GM12891 (cell line): ENCODE data around the gene CCIN.

Source experiments
- POLR2A ChIP-seq: IDR thresholded peaks from 2 replicates; pipeline ENCODE4 v1.6.1; 2011; ENCODE audit warnings: low read depth, low read length, control low read depth
- POLR2AphosphoS5 ChIP-seq: IDR thresholded peaks from 2 replicates; pipeline ENCODE4 v1.6.1; 2011; ENCODE audit warnings: low read depth, low read length, control low read depth

DNA sequence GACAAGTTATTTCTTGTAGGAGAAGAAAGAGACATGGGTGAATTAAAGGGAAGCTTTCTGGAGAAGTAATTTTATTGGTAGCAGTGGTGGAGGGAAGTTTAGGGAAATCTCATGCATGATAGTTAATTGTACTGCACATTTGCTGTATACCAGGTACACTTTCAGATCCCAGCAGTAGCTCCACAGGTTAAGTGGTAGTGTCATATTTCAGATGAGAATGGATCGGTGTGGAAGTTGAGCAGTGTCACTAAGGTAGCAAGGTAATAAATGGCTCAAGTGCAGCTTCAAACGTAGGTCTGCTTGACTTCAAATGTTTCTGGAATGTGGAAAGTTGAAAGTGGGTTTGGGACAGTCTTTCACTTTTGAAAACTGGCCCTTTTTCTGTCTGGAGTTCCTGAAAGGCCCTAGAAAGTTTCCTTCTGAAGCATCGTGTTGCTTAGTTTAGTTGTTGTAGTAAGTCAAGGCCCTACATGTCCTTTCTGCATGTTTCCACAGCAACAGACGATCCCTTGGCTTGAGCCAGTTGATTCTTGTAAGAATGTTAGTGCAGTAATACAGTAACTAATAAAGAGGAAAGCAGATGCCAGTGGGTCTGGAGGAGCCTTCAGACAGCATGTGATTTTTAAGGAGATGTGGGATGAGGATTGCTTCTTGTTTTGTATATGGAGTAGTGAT is 25.3 kb downstream of the CCIN start:
- TF ChIP-seq POLR2AphosphoS5 (no peak), POLR2A (no peak)
